K562 (cell line): Measurements from ENCODE around the gene ITGB6. TPM values are rescaled to one million over a fixed set of nuclear protein-coding genes. Genes with fewer than 3 reads are reported as not detected.

Experiments
- ATAC-seq: fragments of 200-7000 bp; cut with Tn5 transposase; 3 replicates; pipeline ENCODE4 v1.9.1; 2020; ENCODE audit warnings: moderate library complexity
- BruUV-seq: library from RNA; stranded (reverse); fragments of 400-500 nt; replicated peaks from 2 replicates; lab custom pipeline; 2021; lab: Mats Ljungman, UMichigan
- CTCF ChIA-PET: fragments of 300-600 bp; formaldehyde crosslinking; extraction: SDS; loops from one replicate; lab custom pipeline; 2021; ENCODE audit warnings: low intra/inter-chr PET ratio; lab: Yijun Ruan, JAX
- POLR2A ChIA-PET: fragments of 300-600, 350-650 bp; sonication (Branson Sonifier 250); formaldehyde crosslinking; extraction: SDS; loops from one replicate; lab custom pipeline; 2021; ENCODE audit warnings: antibody characterized with exemption, inconsistent platforms; lab: Yijun Ruan, JAX
- DNase-seq, 4 experiments: peaks; one replicate each; pipeline versions ENCODE4 v3.0.0 to v3.0.0-alpha.2; 2011 to 2018; ENCODE audit warnings: low spot score in 3 of 4, mixed read lengths in 3 of 4; ENCODE audit errors: extremely low read depth in 1 of 4
- FAIRE-seq: peaks from 2 replicates; lab custom pipeline; 2011; peaks lifted over from hg19 to GRCh38; lab: Jason Lieb, UNC
- H2AFZ ChIP-seq: 2 replicates; pipeline ENCODE4 v1.6.0; 2011; ENCODE audit warnings: low read depth, low read length, control low read depth, inconsistent platforms
- H3K27ac ChIP-seq: fragments of 200-600 bp; 3 replicates; pipeline ENCODE4 v1.8.0; 2011; ENCODE audit warnings: low read depth, mild to moderate bottlenecking, control low read depth, inconsistent platforms, low read length, moderate library complexity, mixed read lengths; ENCODE audit errors: extremely low read depth
- H3K27me3 ChIP-seq, 2 experiments: fragments of 300-600 bp in 1 of 2; 2 replicates in 1 of 2; 3 replicates in 1 of 2; pipeline versions ENCODE4 v1.6.0 to v1.8.0; 2011; ENCODE audit warnings: inconsistent platforms in 2 of 2, low read length in 2 of 2, mild to moderate bottlenecking in 1 of 2, mixed read lengths in 1 of 2, moderate library complexity in 1 of 2; ENCODE audit not compliant: control insufficient read depth in 2 of 2, insufficient read depth in 2 of 2
- H3K36me3 ChIP-seq: fragments of 300-600 bp; 3 replicates; pipeline ENCODE4 v1.8.0; 2011; ENCODE audit warnings: mild to moderate bottlenecking, low read length, inconsistent platforms; ENCODE audit not compliant: control insufficient read depth, insufficient read depth
- H3K4me1 ChIP-seq, 2 experiments: fragments of 200-600 bp in 1 of 2; replicated peaks in 1 of 2; 2 replicates in 1 of 2; 3 replicates in 1 of 2; pipeline versions ENCODE4 v1.5.1 to v1.8.0; 2011; ENCODE audit warnings: inconsistent platforms in 2 of 2, low read length in 2 of 2, mild to moderate bottlenecking in 1 of 2, mixed read lengths in 1 of 2, moderate library complexity in 1 of 2; ENCODE audit not compliant: control insufficient read depth in 2 of 2, insufficient read depth in 2 of 2
- H3K4me2 ChIP-seq: 2 replicates; pipeline ENCODE4 v1.6.1; 2011; ENCODE audit warnings: low read length, control low read depth, inconsistent platforms, mixed read lengths; ENCODE audit not compliant: insufficient read depth
- H3K4me3 ChIP-seq: fragments of 200-600 bp; sonication (generic), shearing (Covaris generic); 2 replicates; pipeline ENCODE4 v1.5.1; 2016; ENCODE audit warnings: control low read depth, inconsistent platforms
- H3K79me2 ChIP-seq: fragments of 200-600 bp; 3 replicates; pipeline ENCODE4 v1.8.0; 2011; ENCODE audit warnings: low read length, inconsistent platforms; ENCODE audit not compliant: control insufficient read depth, insufficient read depth
- H3K9ac ChIP-seq, 2 experiments: 2 replicates each; pipeline versions ENCODE4 v1.6.0 to v1.6.1; 2011; ENCODE audit warnings: low read depth in 2 of 2, low read length in 2 of 2, control low read depth in 1 of 2, inconsistent platforms in 1 of 2, mild to moderate bottlenecking in 1 of 2, mixed read lengths in 1 of 2; ENCODE audit not compliant: insufficient read depth in 1 of 2
- H3K9me1 ChIP-seq: one replicate; pipeline ENCODE4 v1.6.0; 2011; ENCODE audit warnings: inconsistent platforms, mild to moderate bottlenecking, low read length, moderate library complexity; ENCODE audit not compliant: control insufficient read depth, insufficient read depth
- H3K9me3 ChIP-seq: replicated peaks from 2 replicates; pipeline ENCODE4 v1.5.1; 2011; ENCODE audit warnings: low read depth, low read length, inconsistent platforms; ENCODE audit not compliant: control insufficient read depth, insufficient read depth
- H4K20me1 ChIP-seq: replicated peaks from 2 replicates; pipeline ENCODE4 v1.6.1; 2011; ENCODE audit warnings: low read length, inconsistent platforms, mixed read lengths; ENCODE audit not compliant: control insufficient read depth, insufficient read depth
- BMI1 ChIP-seq: fragments of 150-350 bp; IDR thresholded peaks from 2 replicates; pipeline ENCODE4 v1.6.1; 2014; ENCODE audit warnings: low read length
- DIDO1 ChIP-seq: fragments of 450-650 bp; IDR thresholded peaks from 2 replicates; pipeline ENCODE4 v1.6.1; 2016; ENCODE audit warnings: low read depth, missing biosample characterization, missing genetic modification characterization
- ELF2 ChIP-seq: fragments of 250-450 bp; sonication (Bioruptor Pico); IDR thresholded peaks from 2 replicates; pipeline ENCODE4 v1.5.0; 2021; ENCODE audit warnings: mild to moderate bottlenecking
- PML ChIP-seq: IDR thresholded peaks from 2 replicates; pipeline ENCODE4 v1.6.1; 2012; ENCODE audit warnings: low read length, inconsistent platforms
- SOX6 ChIP-seq: fragments of 450-650 bp; IDR thresholded peaks from 2 replicates; pipeline ENCODE4 v1.6.1; 2014; ENCODE audit warnings: mild to moderate bottlenecking
- SP2 ChIP-seq: IDR thresholded peaks from 2 replicates; pipeline ENCODE4 v1.6.1; 2011; ENCODE audit warnings: mild to moderate bottlenecking, low read depth, low read length, moderate library complexity; ENCODE audit not compliant: poor library complexity, severe bottlenecking; ENCODE audit errors: extremely low read depth
- TBP ChIP-seq: optimal IDR thresholded peaks from 2 replicates; pipeline ENCODE3; 2011; ENCODE audit warnings: low read depth, low read length, improper control_type of control experiment
- TRIM28 ChIP-seq: fragments of 450-650 bp; IDR thresholded peaks from 2 replicates; pipeline ENCODE4 v1.6.1; 2017
- ZBTB9 ChIP-seq: fragments of 450-650 bp; formaldehyde crosslinking; IDR thresholded peaks from 2 replicates; pipeline ENCODE4 v1.4.0; 2020; ENCODE audit warnings: mild to moderate bottlenecking, moderate library complexity
- WGBS: fragments of 100-300 bp; shearing (Covaris generic); methylation state at CpG from one replicate; pipeline ENCODE4 v1.1.6; 2016; ENCODE audit warnings: low coverage, mixed read lengths; ENCODE audit not compliant: insufficient coverage; ENCODE audit errors: missing lambda C conversion rate; 5-methylcytosine and 5-hydroxymethylcytosine counted together
- in situ Hi-C: fragments of 300-500 bp; cut with MboI; formaldehyde crosslinking; loops from 4 replicates; pipeline ENCODE4 v1.15.0; 2018; ENCODE audit warnings: inconsistent platforms, mixed read lengths
- intact Hi-C: fragments of 100-400 bp; cut with micrococcal nuclease; formaldehyde crosslinking; loops from 2 replicates; pipeline ENCODE4 v1.14.2; 2022
- polyA plus RNA-seq, 8 experiments: library from polyadenylated mRNA; depleted of rRNA in 4 of 8; stranded (reverse) in 5 of 8; unstranded in 3 of 8; fragments of >200 nt; fragmentation: Nextera tagmentation in 2 of 8; fragmentation: Illumina TruSeq in 1 of 8; extraction: Ambion mirVana in 2 of 8; extraction: Trizol in 1 of 8; gene quantifications; 2 replicates each; pipeline versions ENCODE4 v1.2.1 to v1.2.3, GENCODE V29; 2011 to 2014; ENCODE audit warnings: inconsistent platforms in 1 of 8, missing spikeins in 1 of 8
- total RNA-seq, 7 experiments: library from RNA; depleted of rRNA in 6 of 7; stranded (reverse); fragments of >200 nt in 6 of 7; fragmentation: Illumina TruSeq in 2 of 7; extraction: Trizol in 2 of 7; gene quantifications; 2 replicates each; pipeline versions ENCODE4 v1.2.1 to v1.2.3, GENCODE V29; 2011 to 2021; ENCODE audit warnings: low replicate concordance in 1 of 7
- TF ChIP-seq, protein P1 (sequence below): sonication (generic); formaldehyde crosslinking; IDR thresholded peaks from 2 replicates; pipeline ENCODE4 v1.8.1; 2023; ENCODE audit warnings: mild to moderate bottlenecking, missing genetic modification reagents
- TF ChIP-seq, protein P2 (sequence below): sonication (generic); formaldehyde crosslinking; IDR thresholded peaks from 2 replicates; pipeline ENCODE4 v1.9.0; 2022; ENCODE audit warnings: mild to moderate bottlenecking, missing genetic modification reagents
- TF ChIP-seq, protein P3 (sequence below): sonication (generic); formaldehyde crosslinking; IDR thresholded peaks from 2 replicates; pipeline ENCODE4 v1.8.1; 2023; ENCODE audit warnings: mild to moderate bottlenecking, missing genetic modification reagents, moderate library complexity

The ITGB6 gene
- total and polyA plus RNA-seq, 9 of the 15 experiments (the other 6 are each of a cell fraction or from before 2014, with no cell fraction given): 0.18 TPM; not detected in 8

DNA sequence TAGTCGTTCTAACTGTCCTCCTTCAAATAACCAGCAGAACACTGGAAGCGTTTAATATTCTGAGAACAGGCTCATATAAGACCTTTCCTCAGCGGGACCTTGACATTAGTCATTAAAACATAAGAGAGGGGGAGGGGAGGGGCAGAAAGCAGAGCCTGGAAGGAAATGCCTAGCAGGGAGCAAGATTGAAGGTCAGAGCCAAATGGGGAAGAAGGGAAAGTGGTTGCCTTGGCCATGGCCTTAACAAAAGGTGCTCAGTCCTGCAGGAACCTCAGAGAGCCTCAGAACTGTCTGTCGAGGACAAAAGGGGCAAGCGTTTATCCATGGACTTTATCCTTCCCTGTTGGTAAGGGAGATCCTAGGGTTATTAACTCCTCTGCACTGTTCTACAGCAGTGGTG lies 136.8 kb downstream of the ITGB6 start (continued):
- TF ChIP-seq TRIM28: no peak
- TF ChIP-seq TBP: no peak
- TF ChIP-seq, protein P1, sequence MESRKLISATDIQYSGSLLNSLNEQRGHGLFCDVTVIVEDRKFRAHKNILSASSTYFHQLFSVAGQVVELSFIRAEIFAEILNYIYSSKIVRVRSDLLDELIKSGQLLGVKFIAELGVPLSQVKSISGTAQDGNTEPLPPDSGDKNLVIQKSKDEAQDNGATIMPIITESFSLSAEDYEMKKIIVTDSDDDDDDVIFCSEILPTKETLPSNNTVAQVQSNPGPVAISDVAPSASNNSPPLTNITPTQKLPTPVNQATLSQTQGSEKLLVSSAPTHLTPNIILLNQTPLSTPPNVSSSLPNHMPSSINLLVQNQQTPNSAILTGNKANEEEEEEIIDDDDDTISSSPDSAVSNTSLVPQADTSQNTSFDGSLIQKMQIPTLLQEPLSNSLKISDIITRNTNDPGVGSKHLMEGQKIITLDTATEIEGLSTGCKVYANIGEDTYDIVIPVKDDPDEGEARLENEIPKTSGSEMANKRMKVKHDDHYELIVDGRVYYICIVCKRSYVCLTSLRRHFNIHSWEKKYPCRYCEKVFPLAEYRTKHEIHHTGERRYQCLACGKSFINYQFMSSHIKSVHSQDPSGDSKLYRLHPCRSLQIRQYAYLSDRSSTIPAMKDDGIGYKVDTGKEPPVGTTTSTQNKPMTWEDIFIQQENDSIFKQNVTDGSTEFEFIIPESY (CRISPR knock-in tag): no peak
- TF ChIP-seq, all 486 proteins: peak for 0

- no peaks in the 10 kb centered on the region for H3K9me1 ChIP-seq
- in situ Hi-C loops: no loop called here
- DNase-seq: no peak
- H4K20me1 ChIP-seq: no peaks in the 10 kb centered on the region
- H3K4me3 ChIP-seq: no peak within 1 kb of the TSS
- peaks cover 0 to 7% of the 10 kb centered on the region in 2 experiments; a peak in 1 of 5 replicates for H3K4me1 ChIP-seq
- ATAC-seq: peak; percentile 43
- no peaks in the 10 kb centered on the region for H3K79me2 ChIP-seq
- peaks cover 21 to 31% of the 10 kb centered on the region in 2 experiments; a peak in 3 of 5 replicates for H3K27me3 ChIP-seq
- no peaks in the 10 kb centered on the region for H3K36me3 ChIP-seq
- FAIRE-seq: no peak
- no peak within 1 kb of the TSS for H2AFZ ChIP-seq
- H3K9me3 ChIP-seq: no peaks in the 10 kb centered on the region
- ChIA-PET CTCF (no interaction called here), POLR2A (interaction anchor here (0.6 kb wide), 2 partner anchors 10 to 85 kb away, joined by 3 to 6 read pairs; no protein-coding TSS in a partner anchor)
- no TSS peak for BruUV-seq
- no peak within 1 kb of the TSS for H3K4me2 ChIP-seq
- 6% methylated on average over 52 of the region's 52 CpGs for WGBS
- no peak within 1 kb of the TSS for H3K27ac ChIP-seq
- intact Hi-C loops: no loop called here
- H3K9ac ChIP-seq: no peak within 1 kb of the TSS
- TF ChIP-seq ZBTB9 (no peak), BMI1 (no peak), SP2 (no peak), DIDO1 (tag) (no peak), ELF2 (CRISPR knock-in tag) (no peak), SOX6 (no peak), PML (no peak)
- TF ChIP-seq, protein P1 (CRISPR knock-in tag): no peak
- TF ChIP-seq, protein P2, sequence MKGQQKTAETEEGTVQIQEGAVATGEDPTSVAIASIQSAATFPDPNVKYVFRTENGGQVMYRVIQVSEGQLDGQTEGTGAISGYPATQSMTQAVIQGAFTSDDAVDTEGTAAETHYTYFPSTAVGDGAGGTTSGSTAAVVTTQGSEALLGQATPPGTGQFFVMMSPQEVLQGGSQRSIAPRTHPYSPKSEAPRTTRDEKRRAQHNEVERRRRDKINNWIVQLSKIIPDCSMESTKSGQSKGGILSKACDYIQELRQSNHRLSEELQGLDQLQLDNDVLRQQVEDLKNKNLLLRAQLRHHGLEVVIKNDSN (CRISPR knock-in tag): no peak
- TF ChIP-seq, protein P3, sequence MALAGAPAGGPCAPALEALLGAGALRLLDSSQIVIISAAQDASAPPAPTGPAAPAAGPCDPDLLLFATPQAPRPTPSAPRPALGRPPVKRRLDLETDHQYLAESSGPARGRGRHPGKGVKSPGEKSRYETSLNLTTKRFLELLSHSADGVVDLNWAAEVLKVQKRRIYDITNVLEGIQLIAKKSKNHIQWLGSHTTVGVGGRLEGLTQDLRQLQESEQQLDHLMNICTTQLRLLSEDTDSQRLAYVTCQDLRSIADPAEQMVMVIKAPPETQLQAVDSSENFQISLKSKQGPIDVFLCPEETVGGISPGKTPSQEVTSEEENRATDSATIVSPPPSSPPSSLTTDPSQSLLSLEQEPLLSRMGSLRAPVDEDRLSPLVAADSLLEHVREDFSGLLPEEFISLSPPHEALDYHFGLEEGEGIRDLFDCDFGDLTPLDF (CRISPR knock-in tag): no peak
Measured at GRCh38 chr2:160062292-160063005, 137.6 kb downstream of the ITGB6 start, which contains the start of gene PLA2R1. Gene PLA2R1, minus strand, starts transcription at chr2:160062615. Its CDS starts 212 bp downstream, at chr2:160062403.
